ENCODE measurements around the gene ARFIP2. TPM values are rescaled to one million over a fixed set of nuclear protein-coding genes. Genes with fewer than 3 reads are reported as not detected.

ARFIP2 gene
- total and polyA plus RNA-seq, 2 donors from 2014 or later = 45.6 to 62.3 TPM

- no peak for DNase-seq
- no peaks in the 10 kb centered on the region for H3K27me3 ChIP-seq (ENCODE audit: control insufficient read depth, insufficient read depth, low read length)
- peak overlapping the region; percentile 24 to 93 (median 77) for H3K9ac ChIP-seq (ENCODE audit: low read length in 3 of 3)
- TF ChIP-seq, protein P1, sequence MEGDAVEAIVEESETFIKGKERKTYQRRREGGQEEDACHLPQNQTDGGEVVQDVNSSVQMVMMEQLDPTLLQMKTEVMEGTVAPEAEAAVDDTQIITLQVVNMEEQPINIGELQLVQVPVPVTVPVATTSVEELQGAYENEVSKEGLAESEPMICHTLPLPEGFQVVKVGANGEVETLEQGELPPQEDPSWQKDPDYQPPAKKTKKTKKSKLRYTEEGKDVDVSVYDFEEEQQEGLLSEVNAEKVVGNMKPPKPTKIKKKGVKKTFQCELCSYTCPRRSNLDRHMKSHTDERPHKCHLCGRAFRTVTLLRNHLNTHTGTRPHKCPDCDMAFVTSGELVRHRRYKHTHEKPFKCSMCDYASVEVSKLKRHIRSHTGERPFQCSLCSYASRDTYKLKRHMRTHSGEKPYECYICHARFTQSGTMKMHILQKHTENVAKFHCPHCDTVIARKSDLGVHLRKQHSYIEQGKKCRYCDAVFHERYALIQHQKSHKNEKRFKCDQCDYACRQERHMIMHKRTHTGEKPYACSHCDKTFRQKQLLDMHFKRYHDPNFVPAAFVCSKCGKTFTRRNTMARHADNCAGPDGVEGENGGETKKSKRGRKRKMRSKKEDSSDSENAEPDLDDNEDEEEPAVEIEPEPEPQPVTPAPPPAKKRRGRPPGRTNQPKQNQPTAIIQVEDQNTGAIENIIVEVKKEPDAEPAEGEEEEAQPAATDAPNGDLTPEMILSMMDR (IDR thresholded peaks at IDR 0.05; ENCODE audit: borderline replicate concordance, extremely low read depth, insufficient read depth) = no peak
- intact Hi-C loops (cut with DNase I) = no loop called here
- peaks cover 9 to 22% (median 14%) of the 10 kb centered on the region in 3 donors for H3K4me1 ChIP-seq (ENCODE audit: control insufficient read depth in 2 of 3, insufficient read depth in 2 of 3, low read depth in 1 of 3, low read length in 3 of 3)
- peak overlapping the region; percentile 94 to 97 (median 96) for H3K4me3 ChIP-seq (ENCODE audit: low read length in 3 of 3)
- H3K9me3 ChIP-seq (ENCODE audit: control insufficient read depth in 2 of 3, insufficient read depth in 1 of 3, low read length in 3 of 3) = no peaks in the 10 kb centered on the region
- peaks cover 3 to 33% (median 29%) of the 10 kb centered on the region in 3 donors for H3K36me3 ChIP-seq (ENCODE audit: control insufficient read depth in 2 of 3, insufficient read depth in 3 of 3, low read length in 3 of 3)
- H3K27ac ChIP-seq (ENCODE audit: low read depth in 2 of 2, low read length in 2 of 2) = peak overlapping the region; percentile 89 to 93
- no peak for FAIRE-seq
These were observed 724 bp downstream of the ARFIP2 start for GRCh38 chr11:6480299-6480914.

GRCh38 chr11:6476571-6476970 is 4.6 kb downstream of the ARFIP2 start:
- no peak overlapping the region for H3K9ac ChIP-seq (ENCODE audit: low read length in 3 of 3)
- H3K27me3 ChIP-seq (ENCODE audit: control insufficient read depth, insufficient read depth, low read length) = no peaks in the 10 kb centered on the region
- H3K9me3 ChIP-seq (ENCODE audit: control insufficient read depth in 2 of 3, insufficient read depth in 1 of 3, low read length in 3 of 3) = no peaks in the 10 kb centered on the region
- no peak for FAIRE-seq
- no peak for DNase-seq
- peaks cover 4 to 28% (median 8%) of the 10 kb centered on the region in 3 donors for H3K4me1 ChIP-seq (ENCODE audit: control insufficient read depth in 2 of 3, insufficient read depth in 2 of 3, low read depth in 1 of 3, low read length in 3 of 3)
- H3K36me3 ChIP-seq (ENCODE audit: control insufficient read depth in 2 of 3, insufficient read depth in 3 of 3, low read length in 3 of 3) = peaks cover 0 to 16% (median 15%) of the 10 kb centered on the region in 3 donors
- H3K4me3 ChIP-seq (ENCODE audit: low read length in 3 of 3) = no peak overlapping the region
- TF ChIP-seq, protein P1 (IDR thresholded peaks at IDR 0.05; ENCODE audit: borderline replicate concordance, extremely low read depth, insufficient read depth) = no peak
- intact Hi-C loops (cut with DNase I) = no loop called here
- no peak overlapping the region for H3K27ac ChIP-seq (ENCODE audit: low read depth in 2 of 2, low read length in 2 of 2)

DNA sequence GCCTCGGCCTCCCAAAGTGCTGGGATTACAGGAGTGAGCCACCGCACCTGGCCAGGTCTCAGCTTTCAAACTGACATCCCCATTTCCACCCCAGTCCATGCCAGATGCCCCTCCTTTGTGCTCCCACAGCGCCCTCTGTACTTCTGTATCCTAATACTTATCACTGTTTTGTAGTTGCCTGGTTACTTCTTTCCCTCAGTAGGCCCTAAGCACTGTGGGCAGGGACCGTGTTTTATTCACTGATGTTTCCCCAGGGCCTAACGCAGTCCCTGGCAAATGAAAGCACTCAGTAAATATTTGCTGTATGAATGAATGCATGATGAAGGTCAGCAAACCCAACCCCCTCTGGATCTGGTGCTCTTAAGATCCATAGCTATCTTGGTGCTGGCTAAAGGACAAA is 5.2 kb downstream of the ARFIP2 start:
- no peak overlapping the region for H3K27ac ChIP-seq (ENCODE audit: low read depth in 2 of 2, low read length in 2 of 2)

More for the DNA sequence above, 5.2 kb downstream of the ARFIP2 start:
- DNase-seq (no peak), FAIRE-seq (no peak)
- Histone ChIP-seq H3K4me3 (ENCODE audit: low read length in 3 of 3) (no peak overlapping the region), H3K9me3 (ENCODE audit: control insufficient read depth in 2 of 3, insufficient read depth in 1 of 3, low read length in 3 of 3) (no peaks in the 10 kb centered on the region), H3K4me1 (ENCODE audit: control insufficient read depth in 2 of 3, insufficient read depth in 2 of 3, low read depth in 1 of 3, low read length in 3 of 3) (peaks cover 4 to 28% (median 8%) of the 10 kb centered on the region in 3 donors), H3K9ac (ENCODE audit: low read length in 3 of 3) (no peak overlapping the region), H3K36me3 (ENCODE audit: control insufficient read depth in 2 of 3, insufficient read depth in 3 of 3, low read length in 3 of 3) (peaks cover 0 to 16% (median 15%) of the 10 kb centered on the region in 3 donors), H3K27me3 (ENCODE audit: control insufficient read depth, insufficient read depth, low read length) (no peaks in the 10 kb centered on the region)
- intact Hi-C loops (cut with DNase I) = no loop called here
- TF ChIP-seq, protein P1 (IDR thresholded peaks at IDR 0.05; ENCODE audit: borderline replicate concordance, extremely low read depth, insufficient read depth) = no peak

Data from kidney (tissue), 14 donors.